ENCODE measurements around the gene NPDC1. TPM values are rescaled to one million over a fixed set of nuclear protein-coding genes. Genes with fewer than 3 reads are reported as not detected.

Gene NPDC1
- polyA plus RNA-seq, 3 donors: 0.51 to 2.7 TPM; not detected in 1

DNA sequence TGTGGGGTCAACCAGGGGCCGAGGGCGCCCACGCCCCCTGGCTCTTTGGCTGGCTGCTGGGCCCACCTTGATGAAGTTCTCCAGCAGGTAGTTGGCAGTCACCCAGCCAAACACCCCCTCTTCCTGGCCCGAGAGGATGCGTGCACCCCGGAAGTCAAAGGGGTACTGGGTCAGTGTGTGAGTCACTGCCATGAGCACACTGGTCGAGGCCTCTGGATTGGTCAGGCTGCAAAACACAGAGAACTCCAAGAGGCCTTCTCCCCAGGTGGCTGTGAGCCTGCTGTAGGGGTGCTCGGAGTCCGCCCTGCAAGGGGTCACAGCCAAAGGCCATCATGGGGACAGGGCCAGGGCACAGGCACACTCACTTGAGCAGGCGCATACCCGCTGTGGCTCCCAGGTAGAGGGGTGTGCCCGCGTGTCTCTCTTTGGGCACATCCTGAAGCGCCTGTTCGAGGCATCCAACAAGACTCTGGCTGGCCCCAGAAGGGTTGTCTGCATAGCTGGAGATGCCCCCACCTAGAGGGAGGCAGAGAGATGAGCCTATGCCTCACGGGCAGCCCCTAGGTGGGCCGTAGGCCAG, 5.3 kb upstream of the NPDC1 start:
- no peak for DNase-seq
- no peak overlapping the region for H3K27ac ChIP-seq (ENCODE audit: low read depth in 1 of 2, low read length in 2 of 2)
- no peak overlapping the region for H2AFZ ChIP-seq (ENCODE audit: insufficient read depth, low read depth, low read length, poor library complexity, severe bottlenecking)
- no peak overlapping the region for H3K4me3 ChIP-seq (replicated peaks in 1 of 3; ENCODE audit: low read depth in 2 of 3, low read length in 3 of 3)
- WGBS (ENCODE audit: insufficient coverage): 88% methylated on average over 16 of the region's 17 CpGs
- H3K9me3 ChIP-seq (replicated peaks in 1 of 2; ENCODE audit: control insufficient read depth in 1 of 2, insufficient read depth in 1 of 2, low read length in 2 of 2): peaks cover 0 to 11% of the 10 kb centered on the region in 2 donors
- H3K36me3 Mint-ChIP-seq: no peaks in the 10 kb centered on the region
- H3K4me2 ChIP-seq (replicated peaks; ENCODE audit: extremely low read depth, low read length, poor library complexity, severe bottlenecking): no peak overlapping the region
- no peaks in the 10 kb centered on the region for H3K36me3 ChIP-seq (replicated peaks in 1 of 2; ENCODE audit: control insufficient read depth in 1 of 2, insufficient read depth in 2 of 2, low read length in 2 of 2)
- H3K4me1 ChIP-seq (ENCODE audit: control insufficient read depth in 1 of 2, insufficient read depth in 2 of 2, low read length in 2 of 2): peaks cover 3 to 14% of the 10 kb centered on the region in 2 donors
- peaks cover 8% of the 10 kb centered on the region for H3K4me1 Mint-ChIP-seq
- peaks cover 0 to 6% (median 0%) of the 10 kb centered on the region in 7 donors for H3K9me3 Mint-ChIP-seq
- intact Hi-C loops (cut with micrococcal nuclease): no loop called here
- H3K27ac Mint-ChIP-seq: no peak overlapping the region
- H3K79me2 ChIP-seq (ENCODE audit: insufficient read depth, low read length): no peaks in the 10 kb centered on the region
- no peaks in the 10 kb centered on the region for H4K20me1 ChIP-seq (ENCODE audit: insufficient read depth, low read length)
- H3K27me3 ChIP-seq (ENCODE audit: control insufficient read depth in 2 of 2, insufficient read depth in 2 of 2, low read length in 2 of 2): peaks cover 21 to 86% of the 10 kb centered on the region in 2 donors
- H3K9ac ChIP-seq (ENCODE audit: insufficient read depth, low read length, poor library complexity, severe bottlenecking): no peak overlapping the region
- H3K4me3 Mint-ChIP-seq: no peak overlapping the region
- TF ChIP-seq, protein P1, sequence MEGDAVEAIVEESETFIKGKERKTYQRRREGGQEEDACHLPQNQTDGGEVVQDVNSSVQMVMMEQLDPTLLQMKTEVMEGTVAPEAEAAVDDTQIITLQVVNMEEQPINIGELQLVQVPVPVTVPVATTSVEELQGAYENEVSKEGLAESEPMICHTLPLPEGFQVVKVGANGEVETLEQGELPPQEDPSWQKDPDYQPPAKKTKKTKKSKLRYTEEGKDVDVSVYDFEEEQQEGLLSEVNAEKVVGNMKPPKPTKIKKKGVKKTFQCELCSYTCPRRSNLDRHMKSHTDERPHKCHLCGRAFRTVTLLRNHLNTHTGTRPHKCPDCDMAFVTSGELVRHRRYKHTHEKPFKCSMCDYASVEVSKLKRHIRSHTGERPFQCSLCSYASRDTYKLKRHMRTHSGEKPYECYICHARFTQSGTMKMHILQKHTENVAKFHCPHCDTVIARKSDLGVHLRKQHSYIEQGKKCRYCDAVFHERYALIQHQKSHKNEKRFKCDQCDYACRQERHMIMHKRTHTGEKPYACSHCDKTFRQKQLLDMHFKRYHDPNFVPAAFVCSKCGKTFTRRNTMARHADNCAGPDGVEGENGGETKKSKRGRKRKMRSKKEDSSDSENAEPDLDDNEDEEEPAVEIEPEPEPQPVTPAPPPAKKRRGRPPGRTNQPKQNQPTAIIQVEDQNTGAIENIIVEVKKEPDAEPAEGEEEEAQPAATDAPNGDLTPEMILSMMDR (IDR thresholded peaks at IDR 0.05): no peak
- peaks cover 66 to 97% (median 78%) of the 10 kb centered on the region in 3 donors for H3K27me3 Mint-ChIP-seq (ENCODE audit: low read depth in 3 of 3)

DNA sequence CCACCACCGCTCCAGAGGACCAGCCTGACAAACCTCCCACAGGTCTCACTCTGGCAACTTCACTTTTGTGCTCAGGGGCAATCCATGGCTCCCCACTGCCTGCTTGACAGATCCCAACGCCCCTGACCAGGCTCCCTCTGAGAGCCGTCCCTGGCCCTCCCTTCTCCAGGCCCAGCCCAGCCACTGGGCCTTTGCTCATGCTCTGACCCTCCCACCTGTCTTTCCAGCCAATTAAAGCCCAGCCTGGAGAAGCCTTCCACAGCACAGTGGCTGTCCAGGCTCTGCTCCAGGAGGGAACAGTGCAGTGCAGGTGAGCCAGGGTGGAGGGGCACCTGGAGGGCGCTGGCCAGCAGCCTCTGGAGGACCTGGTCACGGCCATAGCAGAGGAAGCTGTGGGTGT, 4.6 kb upstream of the NPDC1 start:
- H2AFZ ChIP-seq (ENCODE audit: insufficient read depth, low read depth, low read length, poor library complexity, severe bottlenecking): no peak overlapping the region
- H3K27ac ChIP-seq (ENCODE audit: low read depth in 1 of 2, low read length in 2 of 2): no peak overlapping the region
- no peaks in the 10 kb centered on the region for H4K20me1 ChIP-seq (ENCODE audit: insufficient read depth, low read length)
- Mint-ChIP-seq H3K27me3 (ENCODE audit: low read depth in 3 of 3) (peaks cover 63 to 96% (median 79%) of the 10 kb centered on the region in 3 donors), H3K4me1 (peaks cover 9% of the 10 kb centered on the region), H3K27ac (no peak overlapping the region), H3K4me3 (no peak overlapping the region), H3K36me3 (no peaks in the 10 kb centered on the region), H3K9me3 (peaks cover 0 to 6% (median 0%) of the 10 kb centered on the region in 7 donors)
- peaks cover 0 to 11% of the 10 kb centered on the region in 2 donors for H3K9me3 ChIP-seq (replicated peaks in 1 of 2; ENCODE audit: control insufficient read depth in 1 of 2, insufficient read depth in 1 of 2, low read length in 2 of 2)
- DNase-seq: no peak
- intact Hi-C loops (cut with micrococcal nuclease): no loop called here
- 100% methylated on average over 3 of the region's 5 CpGs for WGBS (ENCODE audit: insufficient coverage)
- H3K4me1 ChIP-seq (ENCODE audit: control insufficient read depth in 1 of 2, insufficient read depth in 2 of 2, low read length in 2 of 2): peaks cover 6 to 20% of the 10 kb centered on the region in 2 donors
- no peak overlapping the region for H3K9ac ChIP-seq (ENCODE audit: insufficient read depth, low read length, poor library complexity, severe bottlenecking)
- no peak overlapping the region for H3K4me3 ChIP-seq (replicated peaks in 1 of 3; ENCODE audit: low read depth in 2 of 3, low read length in 3 of 3)
- TF ChIP-seq, protein P1 (IDR thresholded peaks at IDR 0.05): no peak
- no peaks in the 10 kb centered on the region for H3K36me3 ChIP-seq (replicated peaks in 1 of 2; ENCODE audit: control insufficient read depth in 1 of 2, insufficient read depth in 2 of 2, low read length in 2 of 2)
- H3K4me2 ChIP-seq (replicated peaks; ENCODE audit: extremely low read depth, low read length, poor library complexity, severe bottlenecking): no peak overlapping the region
- peaks cover 25 to 85% of the 10 kb centered on the region in 2 donors for H3K27me3 ChIP-seq (ENCODE audit: control insufficient read depth in 2 of 2, insufficient read depth in 2 of 2, low read length in 2 of 2)
- no peaks in the 10 kb centered on the region for H3K79me2 ChIP-seq (ENCODE audit: insufficient read depth, low read length)

Data from CD14-positive monocyte (primary cell).